PFSK-1 (cell line): ENCODE measurements around the gene GLI2.

Experiments used
- FOXP2 ChIP-seq: optimal IDR thresholded peaks from 2 replicates; pipeline ENCODE3; 2011; ENCODE audit warnings: borderline replicate concordance, control low read depth, inconsistent platforms; ENCODE audit not compliant: insufficient read depth; ENCODE audit errors: extremely low read length, extremely low read depth
- POLR2AphosphoS5 ChIP-seq: IDR thresholded peaks from 2 replicates; pipeline ENCODE4 v1.6.1; 2012; ENCODE audit warnings: low read depth, mild to moderate bottlenecking, control low read depth, low read length, moderate library complexity
- SIN3A ChIP-seq: IDR thresholded peaks from 2 replicates; pipeline ENCODE4 v1.6.1; 2012; ENCODE audit warnings: mild to moderate bottlenecking, low read length, moderate library complexity, borderline replicate concordance; ENCODE audit not compliant: insufficient read depth
- TAF1 ChIP-seq: IDR thresholded peaks from 2 replicates; pipeline ENCODE4 v1.6.1; 2012; ENCODE audit warnings: low read length, control low read depth, borderline replicate concordance; ENCODE audit not compliant: insufficient read depth
- TF ChIP-seq, protein P1 (sequence below), 2 experiments: IDR thresholded peaks; 2 replicates each; pipeline versions ENCODE4 v1.6.1 to v1.8.0; 2011 to 2012; ENCODE audit warnings: low read depth in 2 of 2, low read length in 2 of 2, control low read depth in 1 of 2, inconsistent platforms in 1 of 2, mild to moderate bottlenecking in 1 of 2, moderate library complexity in 1 of 2; ENCODE audit not compliant: insufficient read depth in 1 of 2

GLI2 gene

DNA sequence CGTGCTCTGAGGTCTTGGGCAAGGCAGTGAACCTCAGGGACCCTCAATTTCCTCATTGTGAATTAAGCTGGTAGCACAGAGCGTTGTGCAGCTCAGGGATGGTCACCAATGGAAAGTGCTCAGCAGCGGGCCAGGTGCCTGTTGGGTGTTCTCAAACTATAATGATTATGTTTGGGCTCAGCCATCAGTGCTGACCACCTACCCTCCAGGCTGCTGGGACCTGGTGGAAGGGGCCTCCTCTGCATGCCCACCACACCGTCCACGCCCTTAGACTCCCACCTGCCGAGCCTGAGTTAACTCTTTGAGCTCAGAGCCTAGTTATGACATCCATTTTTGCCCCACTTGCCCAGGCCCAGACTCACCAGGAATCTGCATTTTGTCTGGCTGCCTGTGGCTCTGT, 35.0 kb downstream of the GLI2 start:
- TF ChIP-seq TAF1 (no peak), FOXP2 (no peak), SIN3A (no peak), POLR2AphosphoS5 (no peak)
- TF ChIP-seq, protein P1, sequence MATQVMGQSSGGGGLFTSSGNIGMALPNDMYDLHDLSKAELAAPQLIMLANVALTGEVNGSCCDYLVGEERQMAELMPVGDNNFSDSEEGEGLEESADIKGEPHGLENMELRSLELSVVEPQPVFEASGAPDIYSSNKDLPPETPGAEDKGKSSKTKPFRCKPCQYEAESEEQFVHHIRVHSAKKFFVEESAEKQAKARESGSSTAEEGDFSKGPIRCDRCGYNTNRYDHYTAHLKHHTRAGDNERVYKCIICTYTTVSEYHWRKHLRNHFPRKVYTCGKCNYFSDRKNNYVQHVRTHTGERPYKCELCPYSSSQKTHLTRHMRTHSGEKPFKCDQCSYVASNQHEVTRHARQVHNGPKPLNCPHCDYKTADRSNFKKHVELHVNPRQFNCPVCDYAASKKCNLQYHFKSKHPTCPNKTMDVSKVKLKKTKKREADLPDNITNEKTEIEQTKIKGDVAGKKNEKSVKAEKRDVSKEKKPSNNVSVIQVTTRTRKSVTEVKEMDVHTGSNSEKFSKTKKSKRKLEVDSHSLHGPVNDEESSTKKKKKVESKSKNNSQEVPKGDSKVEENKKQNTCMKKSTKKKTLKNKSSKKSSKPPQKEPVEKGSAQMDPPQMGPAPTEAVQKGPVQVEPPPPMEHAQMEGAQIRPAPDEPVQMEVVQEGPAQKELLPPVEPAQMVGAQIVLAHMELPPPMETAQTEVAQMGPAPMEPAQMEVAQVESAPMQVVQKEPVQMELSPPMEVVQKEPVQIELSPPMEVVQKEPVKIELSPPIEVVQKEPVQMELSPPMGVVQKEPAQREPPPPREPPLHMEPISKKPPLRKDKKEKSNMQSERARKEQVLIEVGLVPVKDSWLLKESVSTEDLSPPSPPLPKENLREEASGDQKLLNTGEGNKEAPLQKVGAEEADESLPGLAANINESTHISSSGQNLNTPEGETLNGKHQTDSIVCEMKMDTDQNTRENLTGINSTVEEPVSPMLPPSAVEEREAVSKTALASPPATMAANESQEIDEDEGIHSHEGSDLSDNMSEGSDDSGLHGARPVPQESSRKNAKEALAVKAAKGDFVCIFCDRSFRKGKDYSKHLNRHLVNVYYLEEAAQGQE (IDR thresholded peaks at IDR 0.05; ENCODE audit: insufficient read depth in 1 of 2, low read depth in 2 of 2, low read length in 2 of 2): no peak

DNA sequence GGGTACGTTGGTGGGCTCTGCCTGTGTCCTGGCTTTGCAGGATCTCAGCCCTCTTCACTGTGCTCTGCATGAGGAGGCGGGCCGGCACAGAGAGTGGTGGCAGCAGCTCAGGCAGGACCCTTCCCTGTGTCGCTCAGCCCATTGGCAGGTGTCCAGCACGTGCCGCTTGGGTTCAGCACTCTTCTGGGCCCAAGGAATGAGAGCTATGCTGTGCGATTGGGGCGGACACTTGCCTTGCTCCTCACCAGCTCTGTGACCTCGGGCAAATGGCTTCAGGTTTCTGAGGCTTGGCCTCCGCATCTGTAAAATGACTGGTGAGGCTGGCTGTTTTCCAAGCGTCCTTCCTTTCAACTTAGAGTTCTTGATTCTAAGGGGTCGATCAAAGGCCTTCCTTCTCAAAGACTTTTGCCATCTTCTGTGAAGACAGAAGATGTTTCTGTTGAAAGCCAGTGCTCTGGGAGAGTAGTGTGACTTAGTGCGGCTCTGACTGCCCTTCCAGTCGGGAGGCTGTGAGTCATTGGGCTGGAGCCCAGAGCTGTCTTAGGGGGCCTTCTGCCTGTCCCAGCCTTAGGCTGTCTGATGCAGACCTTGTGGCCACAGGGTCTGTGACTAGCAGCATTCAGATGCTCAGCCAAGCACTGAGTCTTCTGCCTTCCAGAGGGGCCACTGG, 35.6 kb downstream of the GLI2 start:
- TF ChIP-seq, protein P1 (IDR thresholded peaks at IDR 0.05; ENCODE audit: insufficient read depth in 1 of 2, low read depth in 2 of 2, low read length in 2 of 2): no peak
- TF ChIP-seq SIN3A (no peak), TAF1 (no peak), FOXP2 (no peak), POLR2AphosphoS5 (no peak)

DNA sequence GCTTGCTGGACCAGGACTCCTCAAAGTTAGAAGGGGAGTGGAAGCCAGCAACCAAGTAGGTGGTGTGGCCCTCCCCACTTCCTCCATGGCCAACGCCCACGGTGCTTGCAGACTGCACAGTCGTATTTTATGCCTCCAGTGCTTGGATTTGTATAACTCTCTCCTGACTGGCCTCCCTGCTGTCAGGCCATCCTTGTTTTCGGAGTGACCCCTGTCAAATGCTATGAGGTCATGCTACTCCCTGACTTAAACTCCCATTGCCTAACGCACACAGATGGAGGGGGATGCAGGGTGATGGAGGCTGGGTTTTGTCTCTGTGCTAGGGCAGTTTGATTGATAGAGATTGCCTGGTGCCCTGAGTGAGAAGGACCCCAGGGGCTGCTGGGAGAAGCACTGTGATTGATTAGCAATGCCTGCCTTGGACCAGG, 36.1 kb downstream of the GLI2 start:
- TF ChIP-seq FOXP2 (no peak), SIN3A (no peak), TAF1 (no peak), POLR2AphosphoS5 (no peak)
- TF ChIP-seq, protein P1 (IDR thresholded peaks at IDR 0.05; ENCODE audit: insufficient read depth in 1 of 2, low read depth in 2 of 2, low read length in 2 of 2): no peak

DNA sequence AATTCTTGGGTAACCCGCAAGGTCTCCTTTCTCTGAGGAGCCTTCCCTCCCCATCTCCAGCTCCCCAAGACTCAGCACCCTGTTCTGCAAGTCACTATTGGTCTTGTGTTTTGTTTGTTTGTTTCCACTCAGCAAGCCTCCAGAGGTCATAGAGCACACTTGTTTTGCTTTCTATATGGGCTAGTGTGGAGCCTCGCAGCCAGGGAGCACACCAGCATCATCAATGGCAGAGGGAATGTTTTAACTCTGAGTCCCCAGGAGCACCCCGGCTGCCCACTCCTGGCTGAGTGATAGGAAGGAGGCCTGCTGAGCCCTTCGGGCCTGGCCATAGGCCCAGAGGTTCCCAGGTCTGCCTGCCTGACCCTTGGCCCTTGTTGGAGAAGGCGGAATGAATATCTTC, 36.6 kb downstream of the GLI2 start:
- TF ChIP-seq SIN3A: no peak
- TF ChIP-seq POLR2AphosphoS5: no peak
- no peak for TF ChIP-seq FOXP2
- no peak for TF ChIP-seq TAF1
- TF ChIP-seq, protein P1 (IDR thresholded peaks at IDR 0.05; ENCODE audit: insufficient read depth in 1 of 2, low read depth in 2 of 2, low read length in 2 of 2): no peak

DNA sequence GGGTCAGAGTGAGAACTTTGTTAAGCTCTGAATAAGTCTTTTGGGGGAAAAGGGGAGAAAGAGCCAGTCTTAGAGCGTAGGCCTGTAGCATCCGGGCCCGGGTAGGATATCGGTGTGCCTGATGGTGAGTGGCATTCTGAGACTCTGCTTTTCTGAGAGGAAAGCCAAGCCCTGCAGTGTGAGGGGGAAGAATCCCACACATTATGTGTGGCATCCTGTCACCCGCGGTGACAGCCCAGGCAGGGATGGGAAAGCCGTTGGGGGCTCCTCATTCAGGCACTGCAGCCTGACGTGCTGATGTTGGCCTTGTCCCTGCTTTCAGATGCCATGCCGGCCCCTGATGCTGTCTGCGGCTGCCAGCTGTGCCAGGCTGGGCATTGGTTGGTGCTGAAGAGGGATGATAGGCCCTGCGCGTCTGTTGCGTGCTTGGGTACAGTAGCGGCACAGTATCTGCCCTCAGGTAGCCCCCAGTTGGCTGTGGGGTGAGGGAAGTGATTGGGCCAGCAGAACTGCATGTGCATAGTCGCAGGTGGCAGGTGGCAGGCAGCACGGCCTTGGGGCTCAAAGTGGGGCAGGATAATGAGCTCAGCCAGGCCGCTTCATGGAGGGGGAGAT, 37.6 kb downstream of the GLI2 start:
- no peak for TF ChIP-seq SIN3A
